ENCODE measurements around the gene GRID2.
"Not testable (repeated sequence)": the region's sequence is repeated elsewhere in the genome, so short reads cannot be mapped to it uniquely, and the experiment has no call there.

The GRID2 gene

GRCh38 chr4:92305878-92306520, 2.2 kb downstream of the GRID2 start:
- DNase-seq (ENCODE audit: low read depth): no peak

- no peak for DNase-seq (ENCODE audit: low read depth)
Measured at GRCh38 chr4:92307181-92307580, 3.4 kb downstream of the GRID2 start.

- no peak for DNase-seq (ENCODE audit: low read depth)
Measured at GRCh38 chr4:92307866-92308265, 4.1 kb downstream of the GRID2 start.

- DNase-seq (ENCODE audit: low read depth): no peak
Measured at GRCh38 chr4:92317047-92317446, 13.3 kb downstream of the GRID2 start.

- DNase-seq (ENCODE audit: low read depth): no peak
Measured at GRCh38 chr4:92328095-92328494, 24.3 kb downstream of the GRID2 start.

GRCh38 chr4:92333016-92333415, 29.2 kb downstream of the GRID2 start:
- DNase-seq (ENCODE audit: low read depth): no peak

GRCh38 chr4:92334716-92335350, 31.1 kb downstream of the GRID2 start:
- DNase-seq (ENCODE audit: low read depth): no peak

GRCh38 chr4:92339676-92340075, 35.9 kb downstream of the GRID2 start:
- no peak for DNase-seq (ENCODE audit: low read depth)

- no peak for DNase-seq (ENCODE audit: low read depth)
Measured at GRCh38 chr4:92344216-92344615, 40.5 kb downstream of the GRID2 start.

GRCh38 chr4:92346289-92346688, 42.5 kb downstream of the GRID2 start:
- DNase-seq (ENCODE audit: low read depth): no peak

- no peak for DNase-seq (ENCODE audit: low read depth)
Measured at GRCh38 chr4:92357966-92358365, 54.2 kb downstream of the GRID2 start.

GRCh38 chr4:92359491-92359890, 55.7 kb downstream of the GRID2 start:
- no peak for DNase-seq (ENCODE audit: low read depth)

GRCh38 chr4:92362028-92362427, 58.3 kb downstream of the GRID2 start:
- no peak for DNase-seq (ENCODE audit: low read depth)

- no peak for DNase-seq (ENCODE audit: low read depth)
Measured at GRCh38 chr4:92368653-92369052, 64.9 kb downstream of the GRID2 start.

- DNase-seq (ENCODE audit: low read depth): no peak
Measured at GRCh38 chr4:92381616-92382015, 77.8 kb downstream of the GRID2 start.

- DNase-seq (ENCODE audit: low read depth): no peak
Measured at GRCh38 chr4:92382128-92382527, 78.4 kb downstream of the GRID2 start.

- no peak for DNase-seq (ENCODE audit: low read depth)
Measured at GRCh38 chr4:92387459-92388069, 83.8 kb downstream of the GRID2 start.

GRCh38 chr4:92399032-92399431, 95.3 kb downstream of the GRID2 start:
- DNase-seq (ENCODE audit: low read depth): no peak

- DNase-seq (ENCODE audit: low read depth): not testable (repeated sequence)
Measured at GRCh38 chr4:92403525-92403924, 99.8 kb downstream of the GRID2 start.

GRCh38 chr4:92406488-92406887, 102.7 kb downstream of the GRID2 start:
- DNase-seq (ENCODE audit: low read depth): no peak

GRCh38 chr4:92421920-92422319, 118.2 kb downstream of the GRID2 start:
- no peak for DNase-seq (ENCODE audit: low read depth)

- DNase-seq (ENCODE audit: low read depth): no peak
Measured at GRCh38 chr4:92433272-92433758, 129.5 kb downstream of the GRID2 start.

GRCh38 chr4:92438722-92439121, 135.0 kb downstream of the GRID2 start:
- DNase-seq (ENCODE audit: low read depth): not testable (repeated sequence)
